Measurements from ENCODE around the gene PHYKPL.
A peak's percentile ranks its signal among the peaks of the same experiment; 100 is the strongest.

Gene PHYKPL

DNA sequence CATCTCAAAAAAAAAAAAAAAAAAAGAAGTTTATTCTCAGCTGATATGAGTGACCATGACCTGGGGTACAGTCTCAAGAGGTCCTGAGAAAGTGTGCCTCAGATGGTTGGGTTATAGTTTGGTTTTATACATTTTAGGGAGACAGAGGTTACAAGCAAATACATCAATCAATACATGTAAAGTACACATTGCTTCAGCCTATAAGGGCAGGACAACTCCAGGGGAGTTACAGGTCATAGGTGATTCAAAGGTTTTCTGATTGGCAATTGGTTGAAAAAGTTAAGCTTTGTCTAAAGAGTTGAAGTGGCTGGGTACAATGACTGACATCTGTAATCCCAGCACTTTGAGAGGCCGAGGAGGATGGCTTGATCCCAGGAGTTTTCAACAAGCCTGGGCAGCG is 43.2 kb downstream of the PHYKPL start:
- no peak for DNase-seq (ENCODE audit: low spot score)

DNA sequence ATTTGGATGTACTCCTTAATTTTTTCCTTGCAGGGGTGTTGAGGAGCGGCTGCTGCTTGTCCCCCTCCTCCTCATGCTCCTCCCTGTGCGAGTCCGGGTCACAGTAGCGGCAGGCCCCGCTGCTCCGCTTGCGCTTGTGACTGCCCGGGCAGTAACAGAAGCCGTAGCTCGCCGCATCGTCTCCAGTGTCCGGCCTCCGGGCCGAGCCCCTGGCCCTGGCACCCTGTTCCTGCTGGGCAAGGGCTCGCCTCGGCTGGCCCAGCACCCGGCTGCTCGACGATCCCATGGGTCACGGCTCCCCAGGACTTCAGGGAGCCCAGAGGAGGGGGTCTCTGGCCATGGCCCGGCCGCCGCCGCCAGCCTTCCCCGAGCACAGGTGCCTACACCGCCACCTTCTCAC is 45.6 kb downstream of the PHYKPL start, which contains the start of gene GMCL2:
TSS of gene GMCL2 (minus strand) at position 358 of the 400 bp plus-strand sequence. CDS start at position 286, 72 bp downstream.
- DNase-seq (ENCODE audit: low spot score): no peak

DNA sequence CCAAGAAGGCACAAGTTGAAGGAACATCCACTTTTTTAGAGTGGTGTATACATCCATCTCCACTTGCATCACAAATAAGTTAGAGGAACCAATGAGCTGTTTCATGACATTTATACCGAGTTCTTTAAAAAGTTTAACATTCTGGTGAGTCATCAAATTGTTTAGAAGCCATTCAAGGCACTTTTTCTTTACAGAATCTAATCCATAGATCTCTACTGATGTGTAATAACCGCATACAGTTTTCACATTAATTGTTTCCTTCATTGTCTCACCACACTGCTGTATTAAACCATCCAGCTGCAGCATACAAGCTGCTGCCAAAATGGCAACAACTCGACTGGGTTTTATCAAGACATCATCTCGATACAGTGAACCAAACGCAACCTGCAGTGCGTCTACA is 46.2 kb downstream of the PHYKPL start:
- no peak for DNase-seq (ENCODE audit: low spot score)

DNA sequence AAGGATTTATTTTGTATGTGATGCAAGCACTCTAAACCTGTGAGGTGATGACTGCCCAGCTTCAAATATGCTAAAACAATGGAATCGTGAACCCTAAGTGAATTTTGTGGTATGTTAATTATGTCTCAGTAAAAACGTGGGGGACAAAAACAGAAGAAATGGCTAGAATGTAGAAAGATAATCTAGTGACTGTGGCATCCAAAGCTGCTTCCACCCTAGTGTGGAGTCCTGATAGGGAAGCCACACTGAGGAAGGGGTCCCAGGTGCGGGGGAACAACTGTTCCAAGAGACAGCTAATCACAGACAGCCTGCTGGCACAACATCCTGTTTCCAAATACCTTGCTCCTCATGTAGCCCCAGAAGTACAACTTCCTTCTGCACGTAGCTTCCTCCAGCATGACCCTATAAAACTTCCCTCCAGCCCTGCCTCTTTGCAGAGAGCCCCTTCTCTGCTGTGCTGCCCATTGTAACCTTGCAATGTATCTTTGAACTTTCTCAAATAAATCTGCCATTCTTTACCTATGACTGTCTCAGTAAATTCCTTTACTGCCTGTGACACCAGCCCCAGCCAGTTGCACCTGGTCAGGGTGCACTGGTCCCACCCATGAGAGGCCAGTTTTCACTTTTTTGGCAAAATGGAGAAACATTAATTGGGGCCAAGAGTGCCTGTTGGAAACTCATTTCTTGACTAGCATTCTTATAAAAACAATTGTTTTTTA is 50.3 kb downstream of the PHYKPL start:
- DNase-seq (ENCODE audit: low spot score): no peak

DNA sequence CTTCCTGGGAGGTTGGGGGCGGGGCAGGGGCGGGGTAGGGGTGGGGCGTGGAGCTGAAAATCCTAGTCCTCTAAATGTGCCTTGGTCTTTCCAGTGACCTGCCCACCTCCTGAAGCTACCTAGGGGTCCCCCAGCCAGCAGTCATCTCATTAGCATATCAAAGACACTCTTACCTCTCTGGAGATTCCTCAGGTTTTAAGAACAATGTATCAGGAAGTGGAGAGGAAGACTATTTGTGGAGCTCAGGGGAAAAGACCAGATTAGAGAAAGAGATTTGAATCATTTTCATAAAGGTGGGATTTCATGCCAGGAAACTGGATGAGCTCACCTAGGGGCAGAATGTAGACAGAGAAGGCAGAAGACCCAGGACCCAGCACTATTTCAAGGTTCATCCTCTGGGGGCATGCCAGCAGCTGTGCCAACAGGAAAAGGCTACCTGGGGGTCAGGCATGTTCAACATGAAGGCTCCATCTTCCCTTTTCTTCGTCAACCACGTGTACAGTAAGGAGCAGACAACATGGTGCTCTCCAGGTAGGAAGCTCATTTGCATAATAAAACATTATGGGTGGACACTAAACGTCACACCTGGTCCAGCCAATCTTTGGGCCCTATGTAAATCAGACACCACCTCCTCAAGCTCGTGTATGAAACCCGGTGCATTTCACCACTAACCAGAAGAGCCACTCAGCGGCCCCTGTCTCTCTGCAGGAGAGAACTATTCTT is 52.3 kb downstream of the PHYKPL start:
- DNase-seq (ENCODE audit: low spot score): no peak

DNA sequence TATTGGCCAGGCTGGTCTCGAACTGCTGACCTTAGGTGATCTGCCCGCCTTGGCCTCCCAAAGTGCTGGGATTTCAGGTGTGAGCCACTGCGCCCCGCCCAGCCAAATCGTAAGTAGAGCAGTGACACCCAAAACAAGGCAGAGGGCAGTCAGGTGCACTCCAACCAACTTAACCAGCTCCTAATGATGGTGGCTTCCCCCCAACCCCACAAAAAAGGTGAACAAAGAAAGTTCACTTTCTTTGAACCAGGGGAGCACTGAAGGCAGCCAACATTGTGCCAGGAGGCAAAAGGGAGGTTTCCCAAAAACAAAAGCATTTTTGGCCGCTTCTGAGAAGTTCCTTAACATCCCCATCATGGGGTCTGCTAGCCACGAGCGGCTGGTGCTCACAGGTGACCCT is 55.0 kb downstream of the PHYKPL start:
- DNase-seq (ENCODE audit: low spot score): no peak

DNA sequence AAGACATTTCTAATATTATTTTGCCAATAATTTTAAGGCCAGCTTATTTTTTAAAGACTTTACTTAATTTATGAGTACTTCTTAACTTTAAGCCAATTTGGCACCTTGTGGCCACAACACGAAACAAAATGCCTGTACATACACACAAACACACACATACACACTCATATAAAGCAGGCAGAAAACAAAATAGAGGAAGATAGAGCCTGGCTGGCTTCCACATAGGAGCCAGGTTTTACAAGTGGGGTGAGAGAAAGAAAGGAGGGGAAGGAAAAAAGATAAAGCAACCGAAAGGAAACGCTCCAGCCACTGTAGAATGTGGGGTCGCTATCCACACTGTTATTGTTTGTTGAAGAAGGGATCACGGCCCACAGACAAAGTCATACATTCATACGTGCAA is 55.8 kb downstream of the PHYKPL start:
- no peak for DNase-seq (ENCODE audit: low spot score)

DNA sequence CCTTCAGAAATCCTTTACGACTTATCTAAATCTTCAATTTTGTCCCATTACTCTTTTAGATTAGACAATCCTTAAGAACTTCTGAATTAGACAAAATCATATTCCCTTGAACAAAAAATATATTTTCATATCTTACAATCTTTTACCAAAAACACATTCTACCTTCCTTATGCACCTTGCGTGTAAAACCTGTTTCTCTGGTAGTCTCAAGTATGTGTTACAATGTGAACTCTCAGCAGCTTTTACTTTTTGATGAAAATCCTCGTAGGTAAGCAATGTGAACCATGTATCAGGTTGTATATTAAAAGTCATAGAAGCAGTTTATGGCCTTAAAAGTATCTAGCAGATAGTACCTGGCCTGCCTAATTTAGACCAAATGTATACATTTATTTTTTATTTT is 58.1 kb downstream of the PHYKPL start:
- DNase-seq (ENCODE audit: low spot score): no peak

DNA sequence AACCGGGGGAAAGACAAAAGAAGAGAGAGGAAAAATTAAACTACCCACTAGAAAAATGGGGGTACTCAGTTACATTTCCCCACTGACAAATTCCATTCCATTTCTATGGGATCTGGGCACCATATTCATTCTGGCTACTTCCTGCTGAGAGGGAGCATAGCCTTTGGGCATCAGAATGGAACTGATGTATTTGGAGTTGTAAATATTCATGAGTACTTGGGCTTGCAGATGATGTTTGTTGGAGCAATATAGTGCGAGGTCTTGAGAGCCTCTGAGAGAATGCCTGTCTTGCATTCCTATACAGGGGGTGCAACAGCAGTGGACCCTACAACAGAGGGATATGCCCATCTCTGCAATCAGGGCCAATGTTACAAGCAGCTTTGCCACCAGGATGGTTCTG is 62.1 kb downstream of the PHYKPL start:
- no peak for DNase-seq (ENCODE audit: low spot score)

DNA sequence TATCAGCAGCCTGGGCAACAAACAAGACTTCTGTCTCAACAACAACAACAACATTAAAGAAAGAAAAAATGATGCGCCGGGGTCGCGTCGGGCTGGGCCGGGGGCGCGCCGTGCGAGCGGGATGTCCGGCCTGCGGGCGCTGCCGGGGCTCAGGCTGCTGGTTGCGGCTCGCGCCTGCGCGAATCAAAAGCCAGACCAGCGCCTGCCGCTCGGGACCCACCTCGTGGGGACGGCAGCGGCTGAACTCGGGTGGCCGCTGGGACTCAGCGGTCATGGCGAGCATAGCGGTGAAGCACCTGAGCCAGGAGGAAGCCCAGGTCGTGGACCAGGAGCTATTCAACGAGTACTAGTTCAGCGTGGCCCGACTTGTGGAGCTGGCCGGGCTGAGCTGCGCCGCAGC is 67.0 kb downstream of the PHYKPL start:
- DNase-seq (ENCODE audit: low spot score): no peak

DNA sequence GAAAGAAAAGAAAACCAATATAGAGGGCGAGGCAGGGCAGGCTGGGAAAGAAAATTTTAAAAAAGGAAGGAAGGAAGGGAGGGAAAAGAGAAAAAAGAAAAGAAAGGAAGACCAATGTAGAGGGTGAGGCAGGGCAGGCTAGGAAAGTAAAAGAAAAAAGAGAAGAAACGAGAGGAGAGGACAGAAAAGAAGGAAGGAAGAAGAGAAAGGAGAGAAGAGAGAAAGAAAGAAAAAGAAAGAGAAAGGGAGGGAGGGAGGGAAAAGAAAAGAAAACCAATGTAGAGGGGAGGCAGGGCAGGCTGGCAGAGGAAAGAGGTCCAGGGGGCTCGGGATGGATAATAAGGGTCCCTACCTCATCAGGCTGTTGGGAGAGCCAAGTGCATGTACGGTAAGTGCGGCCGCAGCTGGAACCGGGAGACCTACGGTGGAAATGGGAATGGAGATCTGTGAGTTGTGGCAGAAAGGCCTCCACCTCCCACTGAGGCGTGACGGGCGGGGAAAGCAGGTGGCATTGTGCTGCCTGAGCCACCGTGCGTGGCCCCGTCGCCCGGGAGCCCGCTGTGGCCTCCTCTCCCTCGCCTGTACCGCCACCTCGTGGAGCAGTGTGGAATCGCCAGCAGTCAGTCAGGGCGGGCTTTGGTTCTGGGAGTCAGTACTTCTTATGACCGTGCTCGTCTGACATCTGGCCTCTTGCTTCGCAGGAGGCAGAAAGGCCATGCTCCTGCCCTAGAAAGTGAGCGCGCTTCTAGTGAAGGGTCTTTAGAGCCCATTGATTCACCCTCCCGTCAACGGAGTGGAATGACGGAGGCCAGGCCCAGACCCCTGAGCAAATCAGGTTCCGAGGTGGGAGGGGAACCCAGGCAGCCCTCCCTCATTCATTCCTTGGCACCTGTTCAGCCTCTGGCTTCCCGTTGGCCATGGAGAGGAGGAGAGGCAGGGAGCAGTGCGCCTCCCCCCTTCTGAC is 68.5 kb downstream of the PHYKPL start:
- peak; percentile 90 for DNase-seq (ENCODE audit: low spot score)

DNA sequence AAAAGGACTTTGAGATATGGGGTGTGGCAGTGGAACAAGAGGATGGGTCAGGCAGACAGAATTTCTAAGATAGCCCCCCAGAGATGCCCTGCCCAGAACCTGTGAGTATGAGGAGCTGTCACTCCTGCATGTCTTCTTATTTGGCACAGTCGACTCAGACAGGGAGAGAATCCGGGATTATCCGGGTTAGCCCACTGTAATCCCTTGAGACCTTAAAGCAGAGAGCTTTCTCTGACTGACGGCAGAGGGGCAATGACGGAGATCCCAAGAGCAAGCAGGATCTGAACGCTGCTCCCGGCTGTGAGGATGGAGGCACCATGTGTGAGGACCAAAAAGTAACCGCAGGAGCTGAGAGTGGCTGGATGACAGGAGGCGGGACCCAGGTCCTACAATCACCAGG is 70.1 kb downstream of the PHYKPL start:
- DNase-seq (ENCODE audit: low spot score): no peak

DNA sequence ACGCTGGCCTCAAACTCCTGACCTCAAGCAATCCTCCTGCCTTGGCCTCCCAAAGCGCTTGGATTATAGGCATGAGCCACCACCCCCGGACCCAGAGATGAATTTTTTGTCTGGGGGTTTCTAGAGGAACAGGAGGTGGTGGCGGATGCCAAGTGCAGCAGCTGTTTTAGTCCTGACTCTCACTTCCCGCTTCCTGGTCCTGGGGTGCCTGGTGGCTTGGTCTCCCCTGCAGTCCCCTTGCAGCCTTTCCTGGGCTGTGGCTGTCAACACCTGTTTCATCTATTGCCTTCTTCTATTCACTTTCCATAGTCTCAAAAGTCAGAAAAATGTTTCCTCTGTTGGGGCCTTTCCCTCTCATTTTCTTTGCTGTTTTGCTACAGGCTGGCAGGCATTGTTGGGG is 72.4 kb downstream of the PHYKPL start:
- no peak for DNase-seq (ENCODE audit: low spot score)
